Kidney (tissue), 14 donors: Measurements from ENCODE around the gene CCDC87. TPM values are rescaled to one million over a fixed set of nuclear protein-coding genes. Genes with fewer than 3 reads are reported as not detected.
A peak's percentile ranks its signal among the peaks of the same experiment; 100 is the strongest.

Experiments used
- DNase-seq, 5 donors: peaks; one replicate each; pipeline ENCODE4 v3.0.0-alpha.2; 2013 to 2020
- FAIRE-seq: peaks from 2 replicates; lab custom pipeline; 2012; peaks lifted over from hg19 to GRCh38; lab: Jason Lieb, UNC
- H3K27ac ChIP-seq, 2 donors: one replicate each; pipeline ENCODE4 v1.7.0; 2013; ENCODE audit warnings: low read depth in 2 of 2, low read length in 2 of 2, inconsistent platforms in 1 of 2
- H3K27me3 ChIP-seq: one replicate; pipeline ENCODE4 v1.7.1; 2013; ENCODE audit warnings: low read length, inconsistent platforms; ENCODE audit not compliant: control insufficient read depth, insufficient read depth
- H3K36me3 ChIP-seq, 3 donors: one replicate each; pipeline versions ENCODE4 v1.7.0 to v1.7.1; 2013; ENCODE audit warnings: low read length in 3 of 3, control low read depth in 1 of 3, inconsistent platforms in 1 of 3; ENCODE audit not compliant: insufficient read depth in 3 of 3, control insufficient read depth in 2 of 3
- H3K4me1 ChIP-seq, 3 donors: one replicate each; pipeline versions ENCODE4 v1.7.0 to v1.7.1; 2013; ENCODE audit warnings: low read length in 3 of 3, inconsistent platforms in 1 of 3, low read depth in 1 of 3; ENCODE audit not compliant: control insufficient read depth in 2 of 3, insufficient read depth in 2 of 3
- H3K4me3 ChIP-seq, 3 donors: one replicate each; pipeline versions ENCODE4 v1.7.0 to v1.8.1; 2013; ENCODE audit warnings: low read length in 3 of 3, control low read depth in 1 of 3, inconsistent platforms in 1 of 3
- H3K9ac ChIP-seq, 3 donors: one replicate each; pipeline versions ENCODE4 v1.7.0 to v1.7.1; 2013; ENCODE audit warnings: low read length in 3 of 3, control low read depth in 1 of 3, inconsistent platforms in 1 of 3
- H3K9me3 ChIP-seq, 3 donors: one replicate each; pipeline versions ENCODE4 v1.7.0 to v1.7.1; 2013; ENCODE audit warnings: low read length in 3 of 3, control low read depth in 1 of 3, inconsistent platforms in 1 of 3; ENCODE audit not compliant: control insufficient read depth in 2 of 3, insufficient read depth in 1 of 3
- intact Hi-C: fragments of 100-400 bp; cut with DNase I; formaldehyde crosslinking; loops from one replicate; pipeline ENCODE4 v1.11.1; 2022
- polyA plus RNA-seq: library from polyadenylated mRNA; stranded (reverse); fragments of 350-450 nt; fragmentation: Illumina TruSeq; extraction: RNeasy Lipid Tissue Mini Kit (QIAGEN cat#74804); gene quantifications from one replicate; pipeline ENCODE4 v1.2.3, GENCODE V29; 2014; ENCODE audit warnings: low read depth, low replicate concordance; ENCODE audit not compliant: insufficient read depth
- total RNA-seq: library from RNA; stranded (reverse); fragmentation: NEBNext Ultra II Directional; extraction: Animal tissue kit (Norgen Biotek cat#: 25700); gene quantifications from one replicate; pipeline ENCODE4 v1.2.1, GENCODE V29; 2021
- TF ChIP-seq, protein P1 (sequence below): IDR thresholded peaks from 3 replicates; pipeline ENCODE4 v1.5.1; 2012; ENCODE audit warnings: mild to moderate bottlenecking, moderate library complexity, borderline replicate concordance; ENCODE audit not compliant: insufficient read depth; ENCODE audit errors: extremely low read depth
- donor health status: control.
- donor health status: control.
- donor health status: control.
- donor health status: control.
- donor health status: control.
- donor health status: DM: yes; HTN: yes; CAD: no.
- donor health status: Normal renal cell carcinoma (clear cell type).

Gene CCDC87
- total and polyA plus RNA-seq, 2 donors from 2014 or later, result 0.13 to 1.0 TPM

DNA sequence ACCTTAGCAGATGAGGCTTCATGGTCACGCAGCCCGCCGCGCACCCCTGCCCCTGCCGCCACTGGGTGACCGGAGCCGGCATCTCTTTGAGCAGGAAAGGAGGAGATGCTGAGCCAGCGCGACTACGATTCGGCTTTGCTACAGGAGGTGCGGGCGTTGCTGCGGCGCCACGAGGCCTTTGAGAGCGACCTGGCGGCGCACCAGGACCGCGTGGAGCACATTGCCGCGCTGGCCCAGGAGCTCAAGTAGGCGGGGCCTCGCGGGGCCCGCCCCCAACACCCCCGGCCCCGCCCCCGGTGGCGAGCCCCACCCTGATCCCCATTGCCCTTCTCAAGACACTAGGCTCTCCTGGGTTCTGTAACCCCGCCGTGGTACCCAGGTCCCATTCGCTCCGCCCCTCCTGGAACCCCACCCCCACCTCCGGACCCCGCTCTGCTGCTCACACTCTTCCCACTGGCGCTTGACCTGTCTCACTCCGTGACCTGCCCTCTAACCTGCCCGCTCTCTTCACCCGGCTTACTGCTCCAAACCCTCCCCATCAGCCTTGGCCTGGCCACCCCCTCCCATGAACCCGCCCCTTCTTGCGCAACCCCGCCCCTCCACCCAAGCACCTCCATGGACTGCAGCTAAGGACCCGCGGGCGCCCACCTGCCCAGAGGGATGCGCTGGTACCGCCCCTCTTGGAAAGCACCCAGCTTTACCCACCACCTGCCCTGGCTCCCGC, 33.6 kb downstream of the CCDC87 start:
- H3K9ac ChIP-seq, result no peak overlapping the region
- FAIRE-seq, result no peak
- peaks cover 0 to 2% (median 0%) of the 10 kb centered on the region in 3 donors for H3K36me3 ChIP-seq
- intact Hi-C loops, result no loop called here
- peaks cover 4% of the 10 kb centered on the region for H3K27me3 ChIP-seq
- H3K9me3 ChIP-seq, result no peaks in the 10 kb centered on the region
- H3K27ac ChIP-seq, result no peak overlapping the region
- H3K4me1 ChIP-seq, result peaks cover 0 to 4% (median 0%) of the 10 kb centered on the region in 3 donors
- DNase-seq, result peak in 2 of 5 donors; percentile 49 to 68
- H3K4me3 ChIP-seq, result no peak overlapping the region
- TF ChIP-seq, protein P1, sequence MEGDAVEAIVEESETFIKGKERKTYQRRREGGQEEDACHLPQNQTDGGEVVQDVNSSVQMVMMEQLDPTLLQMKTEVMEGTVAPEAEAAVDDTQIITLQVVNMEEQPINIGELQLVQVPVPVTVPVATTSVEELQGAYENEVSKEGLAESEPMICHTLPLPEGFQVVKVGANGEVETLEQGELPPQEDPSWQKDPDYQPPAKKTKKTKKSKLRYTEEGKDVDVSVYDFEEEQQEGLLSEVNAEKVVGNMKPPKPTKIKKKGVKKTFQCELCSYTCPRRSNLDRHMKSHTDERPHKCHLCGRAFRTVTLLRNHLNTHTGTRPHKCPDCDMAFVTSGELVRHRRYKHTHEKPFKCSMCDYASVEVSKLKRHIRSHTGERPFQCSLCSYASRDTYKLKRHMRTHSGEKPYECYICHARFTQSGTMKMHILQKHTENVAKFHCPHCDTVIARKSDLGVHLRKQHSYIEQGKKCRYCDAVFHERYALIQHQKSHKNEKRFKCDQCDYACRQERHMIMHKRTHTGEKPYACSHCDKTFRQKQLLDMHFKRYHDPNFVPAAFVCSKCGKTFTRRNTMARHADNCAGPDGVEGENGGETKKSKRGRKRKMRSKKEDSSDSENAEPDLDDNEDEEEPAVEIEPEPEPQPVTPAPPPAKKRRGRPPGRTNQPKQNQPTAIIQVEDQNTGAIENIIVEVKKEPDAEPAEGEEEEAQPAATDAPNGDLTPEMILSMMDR, result no peak

DNA sequence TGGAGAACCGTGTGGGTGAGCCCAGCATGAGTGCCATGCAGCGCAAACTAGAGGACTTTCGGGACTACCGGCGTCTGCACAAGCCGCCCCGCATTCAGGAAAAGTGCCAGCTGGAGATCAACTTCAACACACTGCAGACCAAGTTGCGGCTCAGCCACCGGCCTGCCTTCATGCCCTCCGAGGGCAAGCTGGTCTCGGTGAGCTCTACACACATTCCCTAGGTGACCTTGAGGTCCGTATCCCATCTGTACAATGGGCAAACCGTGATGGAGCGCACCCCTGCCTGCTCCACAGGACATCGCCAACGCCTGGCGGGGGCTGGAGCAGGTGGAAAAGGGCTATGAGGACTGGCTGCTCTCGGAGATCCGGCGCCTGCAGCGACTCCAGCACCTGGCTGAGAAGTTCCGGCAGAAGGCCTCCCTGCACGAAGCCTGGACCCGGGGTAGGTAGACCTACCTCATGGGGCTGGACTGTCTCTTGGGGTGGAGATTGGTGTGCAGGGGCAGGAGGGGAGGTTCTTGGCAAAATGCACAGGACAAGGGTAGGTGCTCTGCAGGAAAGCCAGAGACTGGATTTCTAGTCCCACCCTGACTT, 35.0 kb downstream of the CCDC87 start:
- FAIRE-seq, result no peak
- DNase-seq, result no peak
- intact Hi-C loops, result no loop called here

DNA sequence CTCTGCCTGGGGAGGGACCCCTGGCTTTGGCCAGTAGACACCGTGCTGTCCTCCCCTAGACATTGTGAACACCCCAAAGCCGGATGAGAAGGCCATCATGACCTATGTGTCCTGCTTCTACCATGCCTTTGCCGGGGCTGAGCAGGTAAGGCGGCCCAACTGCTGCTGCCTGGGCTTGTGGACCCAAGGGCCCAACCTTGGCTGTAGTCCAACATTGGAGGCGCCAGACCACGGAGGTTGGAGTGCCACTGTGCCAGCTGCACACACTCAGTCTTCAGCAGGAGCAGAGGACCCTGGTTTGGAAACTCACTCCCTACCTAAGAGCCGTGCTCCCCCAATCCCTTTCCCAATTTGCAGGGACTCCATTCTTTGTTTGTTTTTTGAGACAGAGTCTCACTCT, 36.8 kb downstream of the CCDC87 start:
- H3K36me3 ChIP-seq, result no peaks in the 10 kb centered on the region
- peaks cover 0 to 4% (median 0%) of the 10 kb centered on the region in 3 donors for H3K4me1 ChIP-seq
- FAIRE-seq (no peak), DNase-seq (no peak)
- no peak overlapping the region for H3K4me3 ChIP-seq
- no peak overlapping the region for H3K9ac ChIP-seq
- H3K9me3 ChIP-seq, result no peaks in the 10 kb centered on the region
- intact Hi-C loops, result no loop called here
- TF ChIP-seq, protein P1, result no peak
- H3K27ac ChIP-seq, result no peak overlapping the region
- peaks cover 4% of the 10 kb centered on the region for H3K27me3 ChIP-seq

More for the DNA sequence above, 35.0 kb downstream of the CCDC87 start:
- H3K27me3 ChIP-seq, result peaks cover 4% of the 10 kb centered on the region
- no peak overlapping the region for H3K9ac ChIP-seq
- H3K4me1 ChIP-seq, result peaks cover 0 to 4% (median 0%) of the 10 kb centered on the region in 3 donors
- H3K9me3 ChIP-seq, result no peaks in the 10 kb centered on the region
- TF ChIP-seq, protein P1, result no peak
- no peak overlapping the region for H3K27ac ChIP-seq
- H3K36me3 ChIP-seq, result peaks cover 0 to 2% (median 0%) of the 10 kb centered on the region in 3 donors
- no peak overlapping the region for H3K4me3 ChIP-seq
